T-helper 1 cell treated with Interleukin-12 subunit alpha and Interleukin-12 subunit beta and Interleukin-4 antibody, amounts not matched to agents 30 μg/mL and 1 μg/mL, for 36 hours (primary cell): ENCODE results near the gene PCK2.

Experiments
- H3K27ac Mint-ChIP-seq: one replicate; pipeline ENCODE4 v1.8.0; 2021; ENCODE audit warnings: mild to moderate bottlenecking, mixed read lengths
- H3K27me3 Mint-ChIP-seq: one replicate; pipeline ENCODE4 v1.8.0; 2021; ENCODE audit warnings: low read depth, mixed read lengths
- H3K36me3 Mint-ChIP-seq: one replicate; pipeline ENCODE4 v1.8.0; 2021; ENCODE audit warnings: low read depth, mixed read lengths
- H3K4me1 Mint-ChIP-seq: one replicate; pipeline ENCODE4 v1.8.0; 2021; ENCODE audit warnings: low read depth, mixed read lengths
- H3K4me3 Mint-ChIP-seq: one replicate; pipeline ENCODE4 v1.8.0; 2021; ENCODE audit warnings: mild to moderate bottlenecking, moderate library complexity, mixed read lengths
- H3K9me3 Mint-ChIP-seq: one replicate; pipeline ENCODE4 v1.8.0; 2021; ENCODE audit warnings: mixed read lengths

The PCK2 gene

DNA sequence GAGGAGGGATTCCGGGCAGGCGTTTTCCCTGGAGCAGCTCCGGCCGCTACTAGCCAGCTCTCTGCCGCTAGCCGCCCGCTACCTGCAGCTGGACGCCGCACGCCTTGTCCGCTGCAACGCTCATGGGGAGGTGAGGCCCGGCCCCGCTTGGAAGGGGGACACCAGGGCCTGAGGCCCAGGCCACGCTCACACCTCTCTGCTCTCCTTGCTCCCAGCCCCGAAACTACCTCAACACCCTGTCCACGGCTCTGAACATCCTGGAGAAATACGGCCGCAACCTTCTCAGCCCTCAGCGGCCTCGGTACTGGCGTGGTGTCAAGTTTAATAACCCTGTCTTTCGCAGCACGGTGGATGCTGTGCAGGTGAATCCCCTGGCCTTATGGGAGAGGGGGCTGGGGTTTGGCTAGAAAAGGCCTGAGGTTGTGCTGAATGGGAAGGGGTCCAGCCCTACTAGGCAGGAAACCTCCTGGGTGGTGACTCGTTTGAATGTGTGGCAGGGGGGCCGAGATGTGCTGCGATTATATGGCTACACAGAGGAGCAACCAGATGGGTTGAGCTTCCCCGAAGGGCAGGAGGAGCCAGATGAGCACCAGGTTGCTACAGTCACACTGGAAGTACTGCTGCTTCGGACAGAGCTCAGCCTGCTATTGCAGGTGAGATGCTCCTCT lies 53.8 kb downstream of the PCK2 start:
- Mint-ChIP-seq H3K4me1 (peaks cover 43% of the 10 kb centered on the region), H3K9me3 (no peaks in the 10 kb centered on the region), H3K27me3 (no peaks in the 10 kb centered on the region), H3K36me3 (peaks cover 64% of the 10 kb centered on the region), H3K4me3 (peak overlapping the region; percentile 99), H3K27ac (peak overlapping the region; percentile 76)

DNA sequence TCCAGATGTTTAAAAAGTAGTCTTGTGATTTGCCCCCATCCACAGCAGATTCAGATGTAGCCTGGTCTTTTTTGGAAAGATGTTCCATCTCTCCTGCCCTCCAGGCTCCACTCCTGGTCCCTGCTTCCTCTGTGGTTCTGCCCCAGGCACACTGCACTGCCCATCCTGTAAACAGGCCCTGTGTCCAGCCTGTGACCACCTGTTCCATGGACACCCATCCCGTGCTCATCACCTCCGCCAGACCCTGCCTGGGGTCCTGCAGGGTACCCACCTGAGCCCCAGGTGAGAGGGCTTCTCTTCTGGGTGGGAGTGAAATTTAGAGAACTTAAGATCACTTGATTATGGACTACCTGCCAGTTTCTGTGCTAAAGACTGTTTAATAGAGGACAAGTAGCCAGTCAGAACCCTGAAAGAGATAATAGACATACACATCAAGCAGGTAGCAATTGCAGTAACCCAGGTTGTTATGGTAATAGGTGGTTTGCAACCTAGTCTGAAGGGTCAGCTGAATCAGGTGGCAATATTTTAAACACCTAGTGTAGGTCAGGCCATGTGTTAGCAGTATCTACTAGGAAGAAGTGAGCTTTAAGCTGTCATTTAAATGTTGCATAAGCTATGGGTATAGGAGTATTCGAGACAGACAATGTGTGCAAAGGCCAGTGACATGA lies 55.3 kb downstream of the PCK2 start:
- Mint-ChIP-seq H3K9me3 (no peaks in the 10 kb centered on the region), H3K4me1 (peaks cover 33% of the 10 kb centered on the region), H3K4me3 (peak overlapping the region; percentile 99), H3K36me3 (peaks cover 52% of the 10 kb centered on the region), H3K27ac (no peak overlapping the region), H3K27me3 (no peaks in the 10 kb centered on the region)

DNA sequence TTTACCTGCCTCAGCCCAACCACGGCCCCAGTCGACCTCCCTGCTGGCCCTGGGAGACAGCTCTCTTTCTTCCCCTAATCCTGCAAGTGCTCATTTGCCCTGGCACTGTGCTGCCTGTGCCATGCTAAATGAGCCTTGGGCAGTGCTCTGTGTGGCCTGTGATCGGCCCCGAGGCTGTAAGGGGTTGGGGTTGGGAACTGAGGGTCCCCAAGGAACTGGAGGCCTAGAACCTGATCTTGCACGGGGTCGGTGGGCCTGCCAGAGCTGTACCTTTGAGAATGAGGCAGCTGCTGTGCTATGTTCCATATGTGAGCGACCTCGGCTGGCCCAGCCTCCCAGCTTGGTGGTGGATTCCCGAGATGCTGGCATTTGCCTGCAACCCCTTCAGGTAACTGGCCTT lies 56.0 kb downstream of the PCK2 start:
- Mint-ChIP-seq H3K36me3 (peaks cover 55% of the 10 kb centered on the region), H3K4me1 (peaks cover 32% of the 10 kb centered on the region), H3K27me3 (no peaks in the 10 kb centered on the region), H3K4me3 (no peak overlapping the region), H3K9me3 (no peaks in the 10 kb centered on the region), H3K27ac (no peak overlapping the region)

DNA sequence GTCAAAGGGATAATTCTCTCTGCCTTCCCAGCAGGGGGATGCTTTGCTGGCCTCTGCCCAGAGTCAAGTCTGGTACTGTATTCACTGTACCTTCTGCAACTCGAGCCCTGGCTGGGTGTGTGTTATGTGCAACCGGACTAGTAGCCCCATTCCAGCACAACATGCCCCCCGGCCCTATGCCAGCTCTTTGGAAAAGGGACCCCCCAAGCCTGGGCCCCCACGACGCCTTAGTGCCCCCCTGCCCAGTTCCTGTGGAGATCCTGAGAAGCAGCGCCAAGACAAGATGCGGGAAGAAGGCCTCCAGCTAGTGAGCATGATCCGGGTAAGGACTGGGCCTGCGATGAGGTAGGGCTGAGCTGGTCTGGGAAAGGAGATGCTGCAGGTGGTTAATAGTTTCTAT lies 56.5 kb downstream of the PCK2 start:
- peaks cover 56% of the 10 kb centered on the region for H3K36me3 Mint-ChIP-seq
- H3K9me3 Mint-ChIP-seq, result no peaks in the 10 kb centered on the region
- H3K4me3 Mint-ChIP-seq, result no peak overlapping the region
- H3K4me1 Mint-ChIP-seq, result peaks cover 27% of the 10 kb centered on the region
- H3K27ac Mint-ChIP-seq, result no peak overlapping the region
- H3K27me3 Mint-ChIP-seq, result no peaks in the 10 kb centered on the region

DNA sequence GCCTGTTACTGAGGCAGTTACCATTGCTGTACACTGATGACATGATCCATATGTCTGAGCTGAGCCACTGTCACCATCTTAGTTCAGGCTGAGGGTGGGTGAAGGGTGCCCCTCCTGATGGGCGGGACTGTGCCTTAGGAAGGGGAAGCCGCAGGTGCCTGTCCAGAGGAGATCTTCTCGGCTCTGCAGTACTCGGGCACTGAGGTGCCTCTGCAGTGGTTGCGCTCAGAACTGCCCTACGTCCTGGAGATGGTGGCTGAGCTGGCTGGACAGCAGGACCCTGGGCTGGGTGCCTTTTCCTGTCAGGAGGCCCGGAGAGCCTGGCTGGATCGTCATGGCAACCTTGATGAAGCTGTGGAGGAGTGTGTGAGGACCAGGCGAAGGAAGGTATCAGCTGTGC lies 56.9 kb downstream of the PCK2 start:
- Mint-ChIP-seq H3K27ac (no peak overlapping the region), H3K36me3 (peaks cover 56% of the 10 kb centered on the region), H3K4me1 (peaks cover 24% of the 10 kb centered on the region), H3K9me3 (no peaks in the 10 kb centered on the region), H3K4me3 (no peak overlapping the region), H3K27me3 (no peaks in the 10 kb centered on the region)

DNA sequence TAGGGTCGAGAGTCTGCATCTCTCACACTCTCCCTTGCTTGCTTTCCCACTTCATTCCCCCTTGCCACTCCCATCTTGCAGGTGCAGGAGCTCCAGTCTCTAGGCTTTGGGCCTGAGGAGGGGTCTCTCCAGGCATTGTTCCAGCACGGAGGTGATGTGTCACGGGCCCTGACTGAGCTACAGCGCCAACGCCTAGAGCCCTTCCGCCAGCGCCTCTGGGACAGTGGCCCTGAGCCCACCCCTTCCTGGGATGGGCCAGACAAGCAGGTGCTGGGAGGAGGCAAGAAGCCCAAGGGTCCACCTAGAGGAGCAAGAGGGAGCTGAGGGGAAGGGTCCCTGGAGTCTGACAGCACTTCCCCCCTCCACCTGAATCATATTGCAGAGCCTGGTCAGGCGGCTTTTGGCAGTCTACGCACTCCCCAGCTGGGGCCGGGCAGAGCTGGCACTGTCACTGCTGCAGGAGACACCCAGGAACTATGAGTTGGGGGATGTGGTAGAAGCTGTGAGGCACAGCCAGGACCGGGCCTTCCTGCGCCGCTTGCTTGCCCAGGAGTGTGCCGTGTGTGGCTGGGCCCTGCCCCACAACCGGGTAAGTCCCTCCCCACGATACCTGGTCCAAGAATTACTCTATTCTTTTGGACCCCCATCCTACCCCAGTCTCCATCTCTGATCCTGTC lies 57.4 kb downstream of the PCK2 start:
- H3K9me3 Mint-ChIP-seq, result no peaks in the 10 kb centered on the region

More for the DNA sequence above, 57.4 kb downstream of the PCK2 start:
- peaks cover 24% of the 10 kb centered on the region for H3K4me1 Mint-ChIP-seq
- no peak overlapping the region for H3K4me3 Mint-ChIP-seq
- no peaks in the 10 kb centered on the region for H3K27me3 Mint-ChIP-seq
- H3K27ac Mint-ChIP-seq, result no peak overlapping the region
- peaks cover 54% of the 10 kb centered on the region for H3K36me3 Mint-ChIP-seq
